Body of pancreas (tissue), 4 donors: ENCODE measurements around the gene GPHB5. TPM values are rescaled to one million over a fixed set of nuclear protein-coding genes. Genes with fewer than 3 reads are reported as not detected.

ENCODE experiments used
- ATAC-seq: fragments of 150-250 bp; one replicate; pipeline ENCODE4 v1.9.1; 2016
- DNase-seq, 4 donors: peaks; one replicate each; pipeline ENCODE4 v3.0.0-alpha.2; 2019
- H3K27ac ChIP-seq, 4 donors: fragments of 200-600 bp; sonication (generic); 1 replicate in 3 of 4; 2 replicates in 1 of 4; pipeline versions ENCODE4 v1.5.1 to v1.6.1; 2016 to 2019; ENCODE audit warnings: mild to moderate bottlenecking in 1 of 4, mixed read lengths in 1 of 4, moderate library complexity in 1 of 4
- H3K27me3 ChIP-seq, 2 donors: fragments of 200-600 bp; sonication (generic); one replicate each; pipeline ENCODE4 v1.6.0; 2016; ENCODE audit warnings: mild to moderate bottlenecking in 1 of 2
- H3K36me3 ChIP-seq, 2 donors: fragments of 200-600 bp; sonication (generic); replicated peaks in 1 of 2; 2 replicates each; pipeline ENCODE4 v1.5.1; 2016; ENCODE audit warnings: low read depth in 2 of 2; ENCODE audit not compliant: insufficient read depth in 1 of 2
- H3K4me1 ChIP-seq: fragments of 200-600 bp; sonication (generic); one replicate; pipeline ENCODE4 v1.6.0; 2016
- H3K4me3 ChIP-seq, 2 donors: fragments of 200-600 bp; sonication (generic); 1 replicate in 1 of 2; 2 replicates in 1 of 2; pipeline ENCODE4 v1.5.1; 2016 to 2019
- H3K9me3 ChIP-seq, 3 donors: fragments of 200-600 bp; sonication (generic); 1 replicate in 2 of 3; 2 replicates in 1 of 3; pipeline ENCODE4 v1.5.1; 2016
- CTCF ChIP-seq, 7 experiments: fragments of 450-650 bp in 4 of 7; fragments of 200-600 bp in 3 of 7; sonication (generic) in 3 of 7; IDR thresholded peaks; one replicate each; pipeline ENCODE4 v1.5.1; 2016 to 2019; ENCODE audit warnings: antibody characterized with exemption in 7 of 7
- POLR2A ChIP-seq, 3 donors: fragments of 450-650 bp; IDR thresholded peaks; one replicate each; pipeline ENCODE4 v1.6.1; 2016; ENCODE audit warnings: antibody characterized with exemption in 3 of 3, mild to moderate bottlenecking in 2 of 3
- WGBS, 2 donors: methylation state at CpG; one replicate each; pipeline ENCODE4 v1.1.5; 2017; 5-methylcytosine and 5-hydroxymethylcytosine counted together
- intact Hi-C: fragments of 100-400 bp; cut with DNase I; formaldehyde crosslinking; loops from one replicate; pipeline ENCODE4 v1.15.1; 2023
- total RNA-seq, 2 donors: library from RNA; depleted of rRNA; stranded (reverse); fragments of >200 nt; gene quantifications; one replicate each; pipeline ENCODE4 v1.1.0, GENCODE V29; 2016

GPHB5 gene
- total RNA-seq, 2 donors from 2014 or later = not detected

- intact Hi-C loops = no loop called here
- TF ChIP-seq CTCF (IDR thresholded peaks at IDR 0.05) (no peak), POLR2A (IDR thresholded peaks at IDR 0.05) (no peak)
- Histone ChIP-seq H3K27ac (no peak overlapping the region), H3K27me3 (no peaks in the 10 kb centered on the region), H3K9me3 (no peaks in the 10 kb centered on the region), H3K4me3 (no peak overlapping the region), H3K4me1 (no peaks in the 10 kb centered on the region), H3K36me3 (no peaks in the 10 kb centered on the region)
- ATAC-seq = no peak
- no peak for DNase-seq
- 58 to 66% methylated on average over 4 of the region's 4 CpGs for WGBS, 2 donors
Observed at GRCh38 chr14:63276016-63276415, 42.7 kb downstream of the GPHB5 start.

- H3K4me1 ChIP-seq = no peaks in the 10 kb centered on the region
- H3K36me3 ChIP-seq = no peaks in the 10 kb centered on the region
- ATAC-seq = no peak
- intact Hi-C loops = no loop called here
- WGBS, 2 donors = 66 to 68% methylated on average over 3 of the region's 3 CpGs
- H3K9me3 ChIP-seq = no peaks in the 10 kb centered on the region
- DNase-seq = no peak
- H3K27me3 ChIP-seq = no peaks in the 10 kb centered on the region
- TF ChIP-seq CTCF (IDR thresholded peaks at IDR 0.05) (no peak), POLR2A (IDR thresholded peaks at IDR 0.05) (no peak)
- no peak overlapping the region for H3K4me3 ChIP-seq
- no peak overlapping the region for H3K27ac ChIP-seq
Observed at GRCh38 chr14:63275611-63276010, 43.1 kb downstream of the GPHB5 start.

GRCh38 chr14:63273717-63274655 lies 44.7 kb downstream of the GPHB5 start:
- H3K4me1 ChIP-seq = no peaks in the 10 kb centered on the region
- TF ChIP-seq CTCF (IDR thresholded peaks at IDR 0.05) (no peak), POLR2A (IDR thresholded peaks at IDR 0.05) (no peak)
- H3K9me3 ChIP-seq = no peaks in the 10 kb centered on the region
- 69 to 95% methylated on average over 6 to 8 of the region's 8 CpGs for WGBS, 2 donors
- no peaks in the 10 kb centered on the region for H3K36me3 ChIP-seq
- intact Hi-C loops = no loop called here
- peak in 2 of 4 donors; percentile 18 to 20 for DNase-seq
- H3K4me3 ChIP-seq = no peak overlapping the region
- no peak overlapping the region for H3K27ac ChIP-seq
- ATAC-seq = peak; percentile 45
- H3K27me3 ChIP-seq = no peaks in the 10 kb centered on the region

GRCh38 chr14:63273129-63273528 lies 45.6 kb downstream of the GPHB5 start:
- no peak overlapping the region for H3K27ac ChIP-seq
- intact Hi-C loops = no loop called here
- no peak for ATAC-seq

More at GRCh38 chr14:63273129-63273528, 45.6 kb downstream of the GPHB5 start:
- DNase-seq = no peak
- TF ChIP-seq POLR2A (IDR thresholded peaks at IDR 0.05) (no peak), CTCF (IDR thresholded peaks at IDR 0.05) (no peak)
- WGBS, 2 donors = 41 to 65% methylated on average over 2 to 3 of the region's 3 CpGs
- Histone ChIP-seq H3K27me3 (no peaks in the 10 kb centered on the region), H3K4me1 (no peaks in the 10 kb centered on the region), H3K4me3 (no peak overlapping the region), H3K9me3 (no peaks in the 10 kb centered on the region), H3K36me3 (no peaks in the 10 kb centered on the region)
